ENCODE results near the gene BMP10.

Gene BMP10

DNA sequence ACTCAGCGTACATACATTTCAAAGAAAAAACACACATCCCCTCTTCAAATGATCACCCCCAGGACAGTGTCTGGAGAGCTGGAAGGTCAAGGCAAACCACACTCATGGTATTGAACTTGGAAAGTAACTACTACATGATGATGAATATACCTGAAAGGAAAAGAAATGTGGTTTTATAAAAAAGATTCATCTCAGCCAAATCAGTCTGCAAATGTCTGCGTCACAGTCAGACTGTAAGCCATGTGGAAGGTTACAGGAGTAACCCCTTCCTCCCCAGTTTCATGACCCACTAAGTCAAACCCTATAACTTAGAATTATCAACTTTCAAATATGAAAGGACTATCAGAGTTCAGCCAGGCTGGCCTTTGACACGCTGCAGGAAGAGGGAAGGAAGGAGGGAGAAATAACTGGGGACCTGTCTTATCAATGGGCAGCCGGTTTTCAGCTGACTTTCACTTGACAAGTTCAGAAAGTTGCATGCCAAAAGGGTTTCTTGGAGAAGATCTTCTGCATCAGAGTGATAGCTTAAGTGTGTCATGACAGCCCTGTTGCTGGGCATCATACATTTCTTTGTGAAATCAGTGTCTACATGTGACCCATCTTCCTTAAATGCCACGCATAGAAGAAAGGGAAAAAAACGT lies 7.0 kb upstream of the BMP10 start:
- H3K27ac ChIP-seq, result no peak overlapping the region

DNA sequence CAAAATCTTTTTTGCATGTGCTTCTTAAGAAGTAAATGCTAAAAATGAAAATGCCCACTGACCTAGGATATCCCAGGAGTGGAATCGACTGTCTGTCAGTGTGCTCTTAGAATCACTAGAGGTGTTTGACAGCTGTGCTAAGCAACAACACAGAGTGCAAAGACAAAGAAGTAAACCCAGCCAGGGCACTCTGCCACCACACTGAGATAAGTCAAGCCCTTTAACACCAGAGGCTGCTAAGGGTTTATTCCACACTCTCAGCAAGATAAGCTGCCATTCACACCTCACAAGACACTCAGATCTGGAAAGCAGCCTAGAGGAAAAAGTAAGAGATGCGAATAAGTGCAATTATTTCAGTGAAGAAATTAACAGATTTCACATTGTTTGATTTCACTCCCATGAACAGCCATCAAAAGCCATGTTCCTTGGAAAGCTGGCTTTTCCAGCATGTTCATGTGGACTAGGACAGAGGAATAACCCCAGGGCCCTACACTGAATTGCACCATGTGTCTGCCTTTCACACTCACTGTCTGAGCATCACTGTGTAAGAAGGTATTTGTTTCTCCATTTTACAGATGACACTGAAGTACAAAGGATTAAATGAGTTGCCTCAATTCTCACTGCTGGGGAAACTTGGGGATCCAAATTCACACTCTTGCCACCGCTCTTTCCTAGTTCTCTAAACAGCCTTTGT lies 6.0 kb upstream of the BMP10 start:
- H3K27ac ChIP-seq, result no peak overlapping the region
- TF ChIP-seq, protein P1, sequence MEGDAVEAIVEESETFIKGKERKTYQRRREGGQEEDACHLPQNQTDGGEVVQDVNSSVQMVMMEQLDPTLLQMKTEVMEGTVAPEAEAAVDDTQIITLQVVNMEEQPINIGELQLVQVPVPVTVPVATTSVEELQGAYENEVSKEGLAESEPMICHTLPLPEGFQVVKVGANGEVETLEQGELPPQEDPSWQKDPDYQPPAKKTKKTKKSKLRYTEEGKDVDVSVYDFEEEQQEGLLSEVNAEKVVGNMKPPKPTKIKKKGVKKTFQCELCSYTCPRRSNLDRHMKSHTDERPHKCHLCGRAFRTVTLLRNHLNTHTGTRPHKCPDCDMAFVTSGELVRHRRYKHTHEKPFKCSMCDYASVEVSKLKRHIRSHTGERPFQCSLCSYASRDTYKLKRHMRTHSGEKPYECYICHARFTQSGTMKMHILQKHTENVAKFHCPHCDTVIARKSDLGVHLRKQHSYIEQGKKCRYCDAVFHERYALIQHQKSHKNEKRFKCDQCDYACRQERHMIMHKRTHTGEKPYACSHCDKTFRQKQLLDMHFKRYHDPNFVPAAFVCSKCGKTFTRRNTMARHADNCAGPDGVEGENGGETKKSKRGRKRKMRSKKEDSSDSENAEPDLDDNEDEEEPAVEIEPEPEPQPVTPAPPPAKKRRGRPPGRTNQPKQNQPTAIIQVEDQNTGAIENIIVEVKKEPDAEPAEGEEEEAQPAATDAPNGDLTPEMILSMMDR (conservative IDR thresholded peaks at IDR 0.05), result no peak
- no peak for TF ChIP-seq ZFX (IDR thresholded peaks at IDR 0.05)

More for the DNA sequence above, 7.0 kb upstream of the BMP10 start:
- TF ChIP-seq, protein P1 (conservative IDR thresholded peaks at IDR 0.05), result no peak
- no peak for TF ChIP-seq ZFX (IDR thresholded peaks at IDR 0.05)

DNA sequence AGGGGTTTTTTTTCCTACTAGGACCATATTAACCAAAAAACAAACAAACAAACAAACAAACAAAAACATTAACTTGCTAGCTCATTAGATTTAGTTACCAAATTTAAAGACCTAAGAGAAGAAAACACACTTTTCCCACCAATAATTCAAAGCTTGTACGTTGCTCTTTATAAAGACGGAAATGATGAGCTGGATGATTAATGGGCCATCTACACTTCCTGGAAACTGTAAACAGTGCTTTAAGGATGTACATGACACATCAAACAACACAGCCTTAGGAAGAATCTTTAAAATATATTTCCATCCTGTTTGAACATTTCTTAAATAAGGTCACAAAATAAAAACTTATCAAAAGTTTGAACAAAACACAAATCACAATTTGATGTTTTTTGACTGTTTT lies 982 bp downstream of the BMP10 start:
- no peak overlapping the region for H3K27ac ChIP-seq
- TF ChIP-seq ZFX (IDR thresholded peaks at IDR 0.05), result no peak
- TF ChIP-seq, protein P1 (conservative IDR thresholded peaks at IDR 0.05), result no peak

DNA sequence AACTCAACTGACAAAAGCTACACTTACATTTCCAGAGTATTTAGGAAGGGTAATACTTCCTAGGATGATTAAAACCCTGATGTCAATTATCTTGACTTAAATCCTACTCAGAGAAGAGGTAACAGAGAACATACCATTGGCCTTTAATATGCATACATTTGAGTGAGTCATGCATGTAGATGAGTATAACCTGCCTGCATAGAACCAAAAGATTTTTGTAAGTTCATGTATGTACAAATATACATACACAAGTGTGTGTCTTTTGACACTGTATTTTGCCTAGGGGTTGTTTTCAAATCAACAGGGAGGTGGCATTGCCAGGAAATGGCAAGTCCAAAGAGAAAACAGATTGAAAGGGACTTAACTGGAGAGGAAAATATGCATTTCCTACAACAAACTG lies 6.1 kb downstream of the BMP10 start:
- H3K27ac ChIP-seq, result no peak overlapping the region
- no peak for TF ChIP-seq ZFX (IDR thresholded peaks at IDR 0.05)
- TF ChIP-seq, protein P1 (conservative IDR thresholded peaks at IDR 0.05), result no peak

DNA sequence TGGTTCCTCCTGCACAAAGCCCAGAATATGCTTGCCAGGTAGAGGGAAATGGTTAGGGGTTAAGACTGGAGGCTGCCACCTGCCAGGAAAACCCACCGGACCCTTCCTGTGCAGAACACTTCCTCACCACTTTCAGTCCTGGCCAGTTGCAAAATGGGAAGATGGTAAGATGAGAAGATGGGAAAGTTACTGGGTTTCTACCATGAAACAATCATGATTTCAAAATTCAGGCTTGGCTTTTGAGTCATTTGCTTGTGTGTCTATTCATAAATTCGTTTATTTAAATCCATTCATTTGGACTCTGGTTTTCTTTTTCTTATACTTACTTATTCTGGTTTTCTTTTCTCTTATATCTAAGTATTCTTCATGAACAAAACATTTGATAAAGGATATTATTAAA lies 7.2 kb downstream of the BMP10 start:
- H3K27ac ChIP-seq, result no peak overlapping the region
- TF ChIP-seq, protein P1 (conservative IDR thresholded peaks at IDR 0.05), result no peak
- TF ChIP-seq ZFX (IDR thresholded peaks at IDR 0.05), result no peak

DNA sequence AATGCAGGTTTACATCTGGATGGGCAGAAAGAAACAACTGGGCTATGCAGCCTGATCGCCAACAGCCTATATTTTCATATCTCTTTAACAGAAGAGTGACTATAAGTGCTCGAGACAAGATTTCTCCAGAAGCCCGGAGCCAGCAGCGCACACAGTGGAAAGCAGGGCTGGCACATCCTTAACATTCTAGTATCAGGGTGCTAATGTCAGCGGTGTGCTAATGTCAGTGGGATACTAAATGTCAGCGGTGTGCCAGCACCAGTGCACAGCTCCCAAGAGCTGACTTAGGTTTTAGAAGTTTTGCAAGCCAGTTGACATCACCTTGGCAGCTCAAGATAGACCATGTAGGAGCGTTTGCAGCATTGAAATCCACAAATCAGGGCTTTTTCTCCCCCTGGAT lies 8.3 kb downstream of the BMP10 start:
- H3K27ac ChIP-seq, result no peak overlapping the region
- TF ChIP-seq, protein P1 (conservative IDR thresholded peaks at IDR 0.05), result no peak
- no peak for TF ChIP-seq ZFX (IDR thresholded peaks at IDR 0.05)

DNA sequence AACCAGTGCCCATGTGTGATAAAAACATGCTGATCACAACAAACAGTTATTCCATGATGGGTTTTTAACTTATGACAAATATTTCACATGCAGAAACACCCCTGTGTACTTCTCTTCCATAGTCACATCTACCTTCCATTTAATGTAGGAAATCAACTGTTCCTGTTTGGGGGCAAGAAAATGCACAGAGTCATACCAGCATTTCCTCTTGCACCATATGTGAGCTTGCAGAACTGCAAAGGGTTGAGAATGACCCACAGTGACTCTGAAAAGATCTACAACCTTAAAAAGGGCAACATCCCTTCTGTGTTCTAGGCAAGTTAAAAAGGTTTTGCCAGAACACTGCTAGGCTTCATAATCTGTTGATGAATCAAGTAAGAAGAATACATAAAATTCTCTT lies 9.9 kb downstream of the BMP10 start:
- no peak overlapping the region for H3K27ac ChIP-seq
- TF ChIP-seq ZFX (IDR thresholded peaks at IDR 0.05), result no peak
- TF ChIP-seq, protein P1 (conservative IDR thresholded peaks at IDR 0.05), result no peak
